Gastroesophageal sphincter (tissue), 3 donors: Measurements from ENCODE around the gene ARHGAP44.

Experiments used
- CTCF ChIP-seq, 4 experiments: fragments of 200-600 bp in 2 of 4; fragments of 450-650 bp in 2 of 4; sonication (generic) in 1 of 4; IDR thresholded peaks; one replicate each; pipeline ENCODE4 v1.5.1; 2017 to 2019; ENCODE audit warnings: antibody characterized with exemption in 4 of 4, mild to moderate bottlenecking in 2 of 4, moderate library complexity in 2 of 4
- EP300 ChIP-seq: sonication (generic); formaldehyde crosslinking; IDR thresholded peaks from one replicate; pipeline ENCODE4 v1.6.1; 2017; ENCODE audit warnings: antibody characterized with exemption, mild to moderate bottlenecking
- POLR2A ChIP-seq, 2 donors: fragments of 450-650 bp; IDR thresholded peaks; one replicate each; pipeline ENCODE4 v1.6.1; 2017; ENCODE audit warnings: antibody characterized with exemption in 2 of 2, mild to moderate bottlenecking in 2 of 2, moderate library complexity in 1 of 2
- POLR2AphosphoS5 ChIP-seq: sonication (generic); formaldehyde crosslinking; IDR thresholded peaks from one replicate; pipeline ENCODE4 v1.6.1; 2017; ENCODE audit warnings: antibody characterized with exemption

GRCh38 chr17:12789075-12789480 lies 220 bp upstream of the ARHGAP44 start:
- TF ChIP-seq POLR2AphosphoS5: no peak
- no peak for TF ChIP-seq CTCF (IDR thresholded peaks at IDR 0.05)
- TF ChIP-seq EP300: no peak
- no peak for TF ChIP-seq POLR2A (IDR thresholded peaks at IDR 0.05)
